Astrocyte (in vitro differentiated cells and primary cell): Measurements from ENCODE around the gene SUSD2.

Source experiments
- CTCF ChIP-seq: IDR thresholded peaks from 2 replicates; pipeline ENCODE4 v1.5.1; 2011; ENCODE audit warnings: low read depth, mild to moderate bottlenecking, inconsistent platforms, low read length, moderate library complexity; ENCODE audit not compliant: insufficient read depth
- EZH2 ChIP-seq: IDR thresholded peaks from 2 replicates; pipeline ENCODE4 v1.6.1; 2012; ENCODE audit warnings: mild to moderate bottlenecking, low read length, inconsistent platforms; ENCODE audit not compliant: insufficient read depth

- peak; percentile 65 for TF ChIP-seq CTCF
- TF ChIP-seq EZH2: no peak
Observed at GRCh38 chr22:24175160-24175808, 6.0 kb upstream of the SUSD2 start.
